Measurements from ENCODE around the gene CDH11.

GRCh38 chr16:65003621-65004020 is 118.2 kb downstream of the CDH11 start:
- no peak for TF ChIP-seq CTCF (IDR thresholded peaks at IDR 0.05)
- TF ChIP-seq POLR2A (IDR thresholded peaks at IDR 0.05; ENCODE audit: low read depth): no peak
- TF ChIP-seq POLR2AphosphoS5 (IDR thresholded peaks at IDR 0.05): no peak
- no peak for TF ChIP-seq EP300 (IDR thresholded peaks at IDR 0.05)
